DND-41 (cell line): ENCODE results near the gene OXTR.

Experiments used
- EZH2 ChIP-seq: IDR thresholded peaks from 3 replicates; pipeline ENCODE4 v1.6.1; 2012; ENCODE audit warnings: borderline replicate concordance, low read depth, mild to moderate bottlenecking, moderate library complexity, low read length, inconsistent platforms; ENCODE audit not compliant: severe bottlenecking
- TF ChIP-seq, protein P1 (sequence below): IDR thresholded peaks from 2 replicates; pipeline ENCODE4 v1.5.1; 2012; ENCODE audit warnings: borderline replicate concordance, low read length, moderate library complexity, mild to moderate bottlenecking; ENCODE audit not compliant: poor library complexity, severe bottlenecking; ENCODE audit errors: extremely low read depth

DNA sequence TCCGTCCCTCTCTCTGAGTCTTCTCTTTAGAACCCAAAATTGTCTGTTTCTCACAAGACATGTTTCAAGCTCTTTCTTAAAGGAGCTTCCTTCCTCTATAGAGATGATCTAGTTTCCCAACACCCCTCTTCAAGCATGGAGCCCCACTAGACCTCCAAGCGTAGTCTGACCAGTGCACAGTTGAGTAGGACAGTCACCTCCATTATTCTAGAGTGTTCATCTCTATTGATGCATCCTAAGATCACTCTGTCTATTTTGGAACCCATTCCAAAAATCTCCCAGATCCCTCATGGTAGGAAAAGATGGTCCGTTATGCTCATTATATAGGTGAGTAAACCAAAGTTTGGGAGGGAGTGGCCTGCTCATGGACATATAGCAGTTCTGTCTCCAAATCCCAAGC, 39.9 kb downstream of the OXTR start:
- TF ChIP-seq, protein P1, sequence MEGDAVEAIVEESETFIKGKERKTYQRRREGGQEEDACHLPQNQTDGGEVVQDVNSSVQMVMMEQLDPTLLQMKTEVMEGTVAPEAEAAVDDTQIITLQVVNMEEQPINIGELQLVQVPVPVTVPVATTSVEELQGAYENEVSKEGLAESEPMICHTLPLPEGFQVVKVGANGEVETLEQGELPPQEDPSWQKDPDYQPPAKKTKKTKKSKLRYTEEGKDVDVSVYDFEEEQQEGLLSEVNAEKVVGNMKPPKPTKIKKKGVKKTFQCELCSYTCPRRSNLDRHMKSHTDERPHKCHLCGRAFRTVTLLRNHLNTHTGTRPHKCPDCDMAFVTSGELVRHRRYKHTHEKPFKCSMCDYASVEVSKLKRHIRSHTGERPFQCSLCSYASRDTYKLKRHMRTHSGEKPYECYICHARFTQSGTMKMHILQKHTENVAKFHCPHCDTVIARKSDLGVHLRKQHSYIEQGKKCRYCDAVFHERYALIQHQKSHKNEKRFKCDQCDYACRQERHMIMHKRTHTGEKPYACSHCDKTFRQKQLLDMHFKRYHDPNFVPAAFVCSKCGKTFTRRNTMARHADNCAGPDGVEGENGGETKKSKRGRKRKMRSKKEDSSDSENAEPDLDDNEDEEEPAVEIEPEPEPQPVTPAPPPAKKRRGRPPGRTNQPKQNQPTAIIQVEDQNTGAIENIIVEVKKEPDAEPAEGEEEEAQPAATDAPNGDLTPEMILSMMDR, result no peak
- TF ChIP-seq EZH2, result no peak
